OCI-M2 (cell line): Measurements from ENCODE around the gene FOXN1.
"Not testable (repeated sequence)": the region's sequence is repeated elsewhere in the genome, so short reads cannot be mapped to it uniquely, and the experiment has no call there.

Experiments used
- DNase-seq: peaks from one replicate; lab custom pipeline; 2025; ENCODE audit not compliant: unreplicated experiment; lab: John Stamatoyannopoulos, UW

Gene FOXN1

GRCh38 chr17:28572259-28573039, 66.3 kb downstream of the FOXN1 start:
- DNase-seq: no peak

- DNase-seq: no peak
These were observed 66.9 kb downstream of the FOXN1 start for GRCh38 chr17:28573040-28573380.

GRCh38 chr17:28573521-28573920, 67.4 kb downstream of the FOXN1 start:
- DNase-seq: no peak

GRCh38 chr17:28573966-28574480, 67.9 kb downstream of the FOXN1 start:
- DNase-seq: no peak

GRCh38 chr17:28574526-28574925, 68.4 kb downstream of the FOXN1 start:
- DNase-seq: no peak

GRCh38 chr17:28575126-28575795, 69.1 kb downstream of the FOXN1 start:
- DNase-seq: no peak

- not testable (repeated sequence) for DNase-seq
These were observed 69.9 kb downstream of the FOXN1 start for GRCh38 chr17:28576016-28576415.

- no peak for DNase-seq
These were observed 70.8 kb downstream of the FOXN1 start, which contains the start of gene ALDOC for GRCh38 chr17:28576758-28577465. TSS of gene ALDOC (minus strand) at chr17:28576895. CDS start at chr17:28575532, 1,363 bp downstream.

GRCh38 chr17:28577466-28577824, 71.3 kb downstream of the FOXN1 start:
- no peak for DNase-seq

GRCh38 chr17:28578246-28579195, 72.4 kb downstream of the FOXN1 start:
- DNase-seq: no peak

- no peak for DNase-seq
These were observed 73.4 kb downstream of the FOXN1 start for GRCh38 chr17:28579526-28579925.

GRCh38 chr17:28580959-28581358, 74.8 kb downstream of the FOXN1 start:
- DNase-seq: no peak

GRCh38 chr17:28582513-28582912, 76.4 kb downstream of the FOXN1 start:
- DNase-seq: no peak

- DNase-seq: no peak
These were observed 78.3 kb downstream of the FOXN1 start for GRCh38 chr17:28584434-28584833.

- DNase-seq: no peak
These were observed 79.7 kb downstream of the FOXN1 start for GRCh38 chr17:28585851-28586250.
